ENCODE data around the gene TUB.

The TUB gene

GRCh38 chr11:8039530-8040260 lies 41.3 kb upstream of the TUB start:
- Histone ChIP-seq H3K27ac (ENCODE audit: low read depth, low read length) (no peak overlapping the region), H2AFZ (ENCODE audit: low read depth, low read length, severe bottlenecking) (no peak overlapping the region)
- TF ChIP-seq EZH2phosphoT487 (conservative IDR thresholded peaks at IDR 0.05; ENCODE audit: low read length): no peak
- no peak for TF ChIP-seq CTCF (IDR thresholded peaks at IDR 0.05; ENCODE audit: insufficient read depth, low read length, poor library complexity, severe bottlenecking)

GRCh38 chr11:8040261-8040920 lies 40.6 kb upstream of the TUB start:
- Histone ChIP-seq H3K27me3 (ENCODE audit: low read length) (no peaks in the 10 kb centered on the region), H3F3A (ENCODE audit: insufficient read depth) (no peaks in the 10 kb centered on the region), H3K4me3 (ENCODE audit: insufficient read depth, low read length, poor library complexity, severe bottlenecking) (no peak overlapping the region), H3K36me3 (ENCODE audit: low read length) (no peaks in the 10 kb centered on the region), H3K79me2 (ENCODE audit: insufficient read depth, low read length) (no peaks in the 10 kb centered on the region), H2AFZ (ENCODE audit: low read depth, low read length, severe bottlenecking) (no peak overlapping the region), H3K4me2 (ENCODE audit: low read depth, low read length, poor library complexity, severe bottlenecking) (no peak overlapping the region), H3K27ac (ENCODE audit: low read depth, low read length) (no peak overlapping the region), H3K9me3 (ENCODE audit: insufficient read depth, low read length) (no peaks in the 10 kb centered on the region), H3K9ac (ENCODE audit: low read length) (no peak overlapping the region), H4K20me1 (ENCODE audit: low read depth, low read length) (no peaks in the 10 kb centered on the region), H3K9me2 (replicated peaks; ENCODE audit: insufficient read depth, low read length) (no peaks in the 10 kb centered on the region)
- TF ChIP-seq EZH2phosphoT487 (conservative IDR thresholded peaks at IDR 0.05; ENCODE audit: low read length): no peak
- no peak for TF ChIP-seq CTCF (IDR thresholded peaks at IDR 0.05; ENCODE audit: insufficient read depth, low read length, poor library complexity, severe bottlenecking)

More at GRCh38 chr11:8039530-8040260, 41.3 kb upstream of the TUB start:
- H3F3A ChIP-seq (ENCODE audit: insufficient read depth): no peaks in the 10 kb centered on the region
- no peak overlapping the region for H3K4me3 ChIP-seq (ENCODE audit: insufficient read depth, low read length, poor library complexity, severe bottlenecking)
- no peaks in the 10 kb centered on the region for H3K79me2 ChIP-seq (ENCODE audit: insufficient read depth, low read length)
- no peaks in the 10 kb centered on the region for H3K27me3 ChIP-seq (ENCODE audit: low read length)
- H3K9me3 ChIP-seq (ENCODE audit: insufficient read depth, low read length): no peaks in the 10 kb centered on the region
- no peak overlapping the region for H3K4me2 ChIP-seq (ENCODE audit: low read depth, low read length, poor library complexity, severe bottlenecking)
- no peaks in the 10 kb centered on the region for H4K20me1 ChIP-seq (ENCODE audit: low read depth, low read length)
- H3K9ac ChIP-seq (ENCODE audit: low read length): no peak overlapping the region
- no peaks in the 10 kb centered on the region for H3K36me3 ChIP-seq (ENCODE audit: low read length)
- H3K9me2 ChIP-seq (replicated peaks; ENCODE audit: insufficient read depth, low read length): no peaks in the 10 kb centered on the region

GRCh38 chr11:8040921-8041285 lies 40.1 kb upstream of the TUB start:
- Histone ChIP-seq H3K27me3 (ENCODE audit: low read length) (no peaks in the 10 kb centered on the region), H3K36me3 (ENCODE audit: low read length) (no peaks in the 10 kb centered on the region), H3F3A (ENCODE audit: insufficient read depth) (no peaks in the 10 kb centered on the region), H3K27ac (ENCODE audit: low read depth, low read length) (no peak overlapping the region), H3K79me2 (ENCODE audit: insufficient read depth, low read length) (no peaks in the 10 kb centered on the region), H4K20me1 (ENCODE audit: low read depth, low read length) (no peaks in the 10 kb centered on the region), H3K9ac (ENCODE audit: low read length) (no peak overlapping the region), H3K4me3 (ENCODE audit: insufficient read depth, low read length, poor library complexity, severe bottlenecking) (no peak overlapping the region), H3K9me3 (ENCODE audit: insufficient read depth, low read length) (no peaks in the 10 kb centered on the region), H2AFZ (ENCODE audit: low read depth, low read length, severe bottlenecking) (no peak overlapping the region), H3K4me2 (ENCODE audit: low read depth, low read length, poor library complexity, severe bottlenecking) (no peak overlapping the region), H3K9me2 (replicated peaks; ENCODE audit: insufficient read depth, low read length) (no peaks in the 10 kb centered on the region)
- no peak for TF ChIP-seq CTCF (IDR thresholded peaks at IDR 0.05; ENCODE audit: insufficient read depth, low read length, poor library complexity, severe bottlenecking)
- TF ChIP-seq EZH2phosphoT487 (conservative IDR thresholded peaks at IDR 0.05; ENCODE audit: low read length): no peak

Measured in SU-DHL-6 (cell line).